ENCODE results near the gene PAK6.

GRCh38 chr15:40279437-40280141 is 40.7 kb downstream of the PAK6 start:
- TF ChIP-seq POLR2A (IDR thresholded peaks at IDR 0.05; ENCODE audit: low read depth, low read length) = no peak
- TF ChIP-seq SPI1 (IDR thresholded peaks at IDR 0.05; ENCODE audit: low read depth, low read length) = no peak
- TF ChIP-seq POLR2AphosphoS5 (IDR thresholded peaks at IDR 0.05; ENCODE audit: low read depth, low read length) = no peak
- no peak for TF ChIP-seq TAF1 (IDR thresholded peaks at IDR 0.05; ENCODE audit: low read depth, low read length)
- TF ChIP-seq PAX5 (IDR thresholded peaks at IDR 0.05; ENCODE audit: insufficient read depth, low read length, severe bottlenecking) = no peak

Measured in GM12891 (cell line).